ENCODE data around the gene PCDHGA9. TPM values are rescaled to one million over a fixed set of nuclear protein-coding genes. Genes with fewer than 3 reads are reported as not detected.

PCDHGA9 gene
- total RNA-seq, 4 donors from 2014 or later = 4.1 to 8.3 (median 5.6) TPM

Other genes starting within 250 kb of the PCDHGA9 start
- 1 to 10 TPM in 3 of 4 donors, under 1 TPM in 1; 0.49 to 1.5 (median 1.3) TPM for gene PCDHB7, start 230.1 kb upstream of the PCDHGA9 start, total RNA-seq
- 1 to 10 TPM in 1 of 4 donors, under 1 TPM in 3; 0.38 to 1.1 (median 0.67) TPM for gene PCDHB8, start 225.0 kb upstream of the PCDHGA9 start, total RNA-seq
- 1 to 10 TPM; 2.2 to 4.9 (median 2.7) TPM for gene PCDHB16, start 220.4 kb upstream of the PCDHGA9 start, total RNA-seq
- 1 to 10 TPM; 1.0 to 2.4 (median 2.1) TPM for gene PCDHB9, start 215.6 kb upstream of the PCDHGA9 start, total RNA-seq
- 1 to 10 TPM; 2.4 to 4.7 (median 2.4) TPM for gene PCDHB10, start 210.4 kb upstream of the PCDHGA9 start, total RNA-seq
- 1 to 10 TPM; 1.4 to 3.5 (median 2.1) TPM for gene PCDHB11, start 203.2 kb upstream of the PCDHGA9 start, total RNA-seq
- gene PCDHB12, start 194.1 kb upstream of the PCDHGA9 start, total RNA-seq = 1 to 10 TPM; 1.0 to 3.1 (median 2.3) TPM
- 1 to 10 TPM; 1.9 to 3.8 (median 2.8) TPM for gene PCDHB13, start 188.9 kb upstream of the PCDHGA9 start, total RNA-seq
- 1 to 10 TPM; 1.8 to 3.8 (median 2.1) TPM for gene PCDHB14, start 179.4 kb upstream of the PCDHGA9 start, total RNA-seq
- 1 to 10 TPM in 2 of 4 donors, under 1 TPM in 2; 0.34 to 1.9 (median 0.96) TPM for gene PCDHB15, start 157.4 kb upstream of the PCDHGA9 start, total RNA-seq
- 1 to 10 TPM in 2 of 4 donors, under 1 TPM in 2; 0.85 to 2.3 (median 1.0) TPM for gene SLC25A2, start 98.7 kb upstream of the PCDHGA9 start, total RNA-seq
- 10 to 100 TPM; 41.1 to 77.9 (median 50.1) TPM for gene TAF7, start 82.0 kb upstream of the PCDHGA9 start, total RNA-seq
- gene PCDHGA1, start 72.3 kb upstream of the PCDHGA9 start, total RNA-seq = under 1 TPM; under 0.01 to 0.38 (median 0.33) TPM
- gene PCDHGA2, start 64.0 kb upstream of the PCDHGA9 start, total RNA-seq = 1 to 10 TPM; 2.3 to 6.5 (median 2.6) TPM
- gene PCDHGA3, start 58.9 kb upstream of the PCDHGA9 start, total RNA-seq = 1 to 10 TPM; 1.8 to 3.6 (median 2.4) TPM
- gene PCDHGB1, start 52.7 kb upstream of the PCDHGA9 start, total RNA-seq = 1 to 10 TPM in 3 of 4 donors, under 1 TPM in 1; 0.75 to 2.3 (median 1.5) TPM
- 1 to 10 TPM; 2.7 to 4.0 (median 3.5) TPM for gene PCDHGA4, start 47.8 kb upstream of the PCDHGA9 start, total RNA-seq
- gene PCDHGB2, start 42.8 kb upstream of the PCDHGA9 start, total RNA-seq = 1 to 10 TPM; 2.1 to 5.3 (median 3.8) TPM
- gene PCDHGA5, start 38.6 kb upstream of the PCDHGA9 start, total RNA-seq = 1 to 10 TPM; 2.7 to 5.8 (median 3.3) TPM
- 1 to 10 TPM; 1.5 to 4.4 (median 1.9) TPM for gene PCDHGB3, start 32.5 kb upstream of the PCDHGA9 start, total RNA-seq
- 1 to 10 TPM; 3.1 to 6.2 (median 3.4) TPM for gene PCDHGA6, start 28.9 kb upstream of the PCDHGA9 start, total RNA-seq
- 1 to 10 TPM; 1.8 to 5.1 (median 3.7) TPM for gene PCDHGA7, start 20.0 kb upstream of the PCDHGA9 start, total RNA-seq
- 1 to 10 TPM; 2.3 to 4.1 (median 3.1) TPM for gene PCDHGB4, start 15.1 kb upstream of the PCDHGA9 start, total RNA-seq
- gene PCDHGA8, start 10.1 kb upstream of the PCDHGA9 start, total RNA-seq = 1 to 10 TPM; 1.5 to 2.8 (median 1.5) TPM
- gene PCDHGB5, start 4.8 kb upstream of the PCDHGA9 start, total RNA-seq = 1 to 10 TPM; 5.3 to 7.0 (median 6.7) TPM
- gene PCDHGB6, start 5.2 kb downstream of the PCDHGA9 start, total RNA-seq = 1 to 10 TPM; 4.6 to 7.7 (median 5.8) TPM
- gene PCDHGA10, start 10.2 kb downstream of the PCDHGA9 start, total RNA-seq = 1 to 10 TPM; 4.4 to 6.0 (median 4.6) TPM
- gene PCDHGB7, start 14.9 kb downstream of the PCDHGA9 start, total RNA-seq = 10 to 100 TPM in 1 of 4 donors, 1 to 10 TPM in 3; 7.2 to 10.4 (median 8.2) TPM
- 1 to 10 TPM; 3.4 to 6.2 (median 4.2) TPM for gene PCDHGA11, start 18.3 kb downstream of the PCDHGA9 start, total RNA-seq
- 1 to 10 TPM; 3.8 to 9.2 (median 5.7) TPM for gene PCDHGA12, start 27.7 kb downstream of the PCDHGA9 start, total RNA-seq
- 10 to 100 TPM; 16.5 to 35.4 (median 30.4) TPM for gene PCDHGC3, start 73.2 kb downstream of the PCDHGA9 start, total RNA-seq
- 10 to 100 TPM in 1 of 4 donors, 1 to 10 TPM in 3; 1.0 to 10.9 (median 1.9) TPM for gene PCDHGC4, start 82.3 kb downstream of the PCDHGA9 start, total RNA-seq
- gene PCDHGC5, start 86.3 kb downstream of the PCDHGA9 start, total RNA-seq = 1 to 10 TPM in 2 of 4 donors, under 1 TPM in 2; 0.82 to 1.8 (median 1.2) TPM
- gene DIAPH1, start 216.2 kb downstream of the PCDHGA9 start, total RNA-seq = 10 to 100 TPM; 48.2 to 65.0 (median 55.0) TPM
- 10 to 100 TPM; 37.7 to 49.1 (median 40.3) TPM for gene HDAC3, start 234.1 kb downstream of the PCDHGA9 start, total RNA-seq
- gene RELL2, start 234.2 kb downstream of the PCDHGA9 start, total RNA-seq = 1 to 10 TPM in 2 of 4 donors, under 1 TPM in 2; 0.49 to 1.9 (median 1.4) TPM
- gene FCHSD1, start 248.6 kb downstream of the PCDHGA9 start, total RNA-seq = 10 to 100 TPM in 3 of 4 donors, 1 to 10 TPM in 1; 4.4 to 23.1 (median 16.3) TPM

Data from subcutaneous adipose tissue (tissue), 4 donors.